K562 (cell line): Measurements from ENCODE around the gene WLS. TPM values are rescaled to one million over a fixed set of nuclear protein-coding genes. Genes with fewer than 3 reads are reported as not detected.

Source experiments
- ATAC-seq: fragments of 200-7000 bp; cut with Tn5 transposase; 3 replicates; pipeline ENCODE4 v1.9.1; 2020; ENCODE audit warnings: moderate library complexity
- BruUV-seq: library from RNA; stranded (reverse); fragments of 400-500 nt; replicated peaks from 2 replicates; lab custom pipeline; 2021; lab: Mats Ljungman, UMichigan
- CTCF ChIA-PET: fragments of 300-600 bp; formaldehyde crosslinking; extraction: SDS; loops from one replicate; lab custom pipeline; 2021; ENCODE audit warnings: low intra/inter-chr PET ratio; lab: Yijun Ruan, JAX
- POLR2A ChIA-PET: fragments of 300-600, 350-650 bp; sonication (Branson Sonifier 250); formaldehyde crosslinking; extraction: SDS; loops from one replicate; lab custom pipeline; 2021; ENCODE audit warnings: antibody characterized with exemption, inconsistent platforms; lab: Yijun Ruan, JAX
- DNase-seq, 4 experiments: peaks; one replicate each; pipeline versions ENCODE4 v3.0.0 to v3.0.0-alpha.2; 2011 to 2018; ENCODE audit warnings: low spot score in 3 of 4, mixed read lengths in 3 of 4; ENCODE audit errors: extremely low read depth in 1 of 4
- FAIRE-seq: peaks from 2 replicates; lab custom pipeline; 2011; peaks lifted over from hg19 to GRCh38; lab: Jason Lieb, UNC
- H2AFZ ChIP-seq: 2 replicates; pipeline ENCODE4 v1.6.0; 2011; ENCODE audit warnings: low read depth, low read length, control low read depth, inconsistent platforms
- H3K27ac ChIP-seq: fragments of 200-600 bp; 3 replicates; pipeline ENCODE4 v1.8.0; 2011; ENCODE audit warnings: low read depth, mild to moderate bottlenecking, control low read depth, inconsistent platforms, low read length, moderate library complexity, mixed read lengths; ENCODE audit errors: extremely low read depth
- H3K27me3 ChIP-seq, 2 experiments: fragments of 300-600 bp in 1 of 2; 2 replicates in 1 of 2; 3 replicates in 1 of 2; pipeline versions ENCODE4 v1.6.0 to v1.8.0; 2011; ENCODE audit warnings: inconsistent platforms in 2 of 2, low read length in 2 of 2, mild to moderate bottlenecking in 1 of 2, mixed read lengths in 1 of 2, moderate library complexity in 1 of 2; ENCODE audit not compliant: control insufficient read depth in 2 of 2, insufficient read depth in 2 of 2
- H3K36me3 ChIP-seq: fragments of 300-600 bp; 3 replicates; pipeline ENCODE4 v1.8.0; 2011; ENCODE audit warnings: mild to moderate bottlenecking, low read length, inconsistent platforms; ENCODE audit not compliant: control insufficient read depth, insufficient read depth
- H3K4me1 ChIP-seq, 2 experiments: fragments of 200-600 bp in 1 of 2; replicated peaks in 1 of 2; 2 replicates in 1 of 2; 3 replicates in 1 of 2; pipeline versions ENCODE4 v1.5.1 to v1.8.0; 2011; ENCODE audit warnings: inconsistent platforms in 2 of 2, low read length in 2 of 2, mild to moderate bottlenecking in 1 of 2, mixed read lengths in 1 of 2, moderate library complexity in 1 of 2; ENCODE audit not compliant: control insufficient read depth in 2 of 2, insufficient read depth in 2 of 2
- H3K4me2 ChIP-seq: 2 replicates; pipeline ENCODE4 v1.6.1; 2011; ENCODE audit warnings: low read length, control low read depth, inconsistent platforms, mixed read lengths; ENCODE audit not compliant: insufficient read depth
- H3K4me3 ChIP-seq: fragments of 200-600 bp; sonication (generic), shearing (Covaris generic); 2 replicates; pipeline ENCODE4 v1.5.1; 2016; ENCODE audit warnings: control low read depth, inconsistent platforms
- H3K79me2 ChIP-seq: fragments of 200-600 bp; 3 replicates; pipeline ENCODE4 v1.8.0; 2011; ENCODE audit warnings: low read length, inconsistent platforms; ENCODE audit not compliant: control insufficient read depth, insufficient read depth
- H3K9ac ChIP-seq, 2 experiments: 2 replicates each; pipeline versions ENCODE4 v1.6.0 to v1.6.1; 2011; ENCODE audit warnings: low read depth in 2 of 2, low read length in 2 of 2, control low read depth in 1 of 2, inconsistent platforms in 1 of 2, mild to moderate bottlenecking in 1 of 2, mixed read lengths in 1 of 2; ENCODE audit not compliant: insufficient read depth in 1 of 2
- H3K9me1 ChIP-seq: one replicate; pipeline ENCODE4 v1.6.0; 2011; ENCODE audit warnings: inconsistent platforms, mild to moderate bottlenecking, low read length, moderate library complexity; ENCODE audit not compliant: control insufficient read depth, insufficient read depth
- H3K9me3 ChIP-seq: replicated peaks from 2 replicates; pipeline ENCODE4 v1.5.1; 2011; ENCODE audit warnings: low read depth, low read length, inconsistent platforms; ENCODE audit not compliant: control insufficient read depth, insufficient read depth
- H4K20me1 ChIP-seq: replicated peaks from 2 replicates; pipeline ENCODE4 v1.6.1; 2011; ENCODE audit warnings: low read length, inconsistent platforms, mixed read lengths; ENCODE audit not compliant: control insufficient read depth, insufficient read depth
- CC2D1A ChIP-seq: fragments of 450-650 bp; IDR thresholded peaks from 2 replicates; pipeline ENCODE4 v1.6.1; 2017; ENCODE audit warnings: mild to moderate bottlenecking
- JUN ChIP-seq, 2 experiments: sonication (generic) in 1 of 2; formaldehyde crosslinking in 1 of 2; IDR thresholded peaks; 2 replicates each; pipeline versions ENCODE4 v1.6.1 to v1.8.0; 2012 to 2022; ENCODE audit warnings: borderline replicate concordance in 2 of 2, mild to moderate bottlenecking in 2 of 2, improper control_type of control experiment in 1 of 2, low read depth in 1 of 2, low read length in 1 of 2, missing genetic modification reagents in 1 of 2
- NR1H2 ChIP-seq: sonication (generic); formaldehyde crosslinking; IDR thresholded peaks from 2 replicates; pipeline ENCODE4 v1.4.0; 2020; ENCODE audit warnings: mild to moderate bottlenecking, missing genetic modification reagents
- RFX1 ChIP-seq: fragments of 450-650 bp; IDR thresholded peaks from 2 replicates; pipeline ENCODE4 v1.6.1; 2016; ENCODE audit warnings: mild to moderate bottlenecking, moderate library complexity
- SRSF9 ChIP-seq: fragments of 200-400 bp; formaldehyde crosslinking; IDR thresholded peaks from 2 replicates; pipeline ENCODE4 v1.6.1; 2017; ENCODE audit warnings: low read depth, low read length, borderline replicate concordance
- THRAP3 ChIP-seq: fragments of 450-650 bp; IDR thresholded peaks from 2 replicates; pipeline ENCODE4 v1.6.1; 2016; ENCODE audit warnings: mild to moderate bottlenecking, inconsistent platforms, borderline replicate concordance
- ZNF232 ChIP-seq: sonication (generic); formaldehyde crosslinking; IDR thresholded peaks from 2 replicates; pipeline ENCODE4 v1.8.0; 2022; ENCODE audit warnings: mild to moderate bottlenecking, missing genetic modification reagents
- ZNF696 ChIP-seq: fragments of 250-450 bp; sonication (Bioruptor Pico); conservative IDR thresholded peaks from 2 replicates; pipeline ENCODE4 v1.4.0; 2020; ENCODE audit warnings: mild to moderate bottlenecking, moderate library complexity
- WGBS: fragments of 100-300 bp; shearing (Covaris generic); methylation state at CpG from one replicate; pipeline ENCODE4 v1.1.6; 2016; ENCODE audit warnings: low coverage, mixed read lengths; ENCODE audit not compliant: insufficient coverage; ENCODE audit errors: missing lambda C conversion rate; 5-methylcytosine and 5-hydroxymethylcytosine counted together
- in situ Hi-C: fragments of 300-500 bp; cut with MboI; formaldehyde crosslinking; loops from 4 replicates; pipeline ENCODE4 v1.15.0; 2018; ENCODE audit warnings: inconsistent platforms, mixed read lengths
- intact Hi-C: fragments of 100-400 bp; cut with micrococcal nuclease; formaldehyde crosslinking; loops from 2 replicates; pipeline ENCODE4 v1.14.2; 2022
- polyA plus RNA-seq, 8 experiments: library from polyadenylated mRNA; depleted of rRNA in 4 of 8; stranded (reverse) in 5 of 8; unstranded in 3 of 8; fragments of >200 nt; fragmentation: Nextera tagmentation in 2 of 8; fragmentation: Illumina TruSeq in 1 of 8; extraction: Ambion mirVana in 2 of 8; extraction: Trizol in 1 of 8; gene quantifications; 2 replicates each; pipeline versions ENCODE4 v1.2.1 to v1.2.3, GENCODE V29; 2011 to 2014; ENCODE audit warnings: inconsistent platforms in 1 of 8, missing spikeins in 1 of 8
- total RNA-seq, 7 experiments: library from RNA; depleted of rRNA in 6 of 7; stranded (reverse); fragments of >200 nt in 6 of 7; fragmentation: Illumina TruSeq in 2 of 7; extraction: Trizol in 2 of 7; gene quantifications; 2 replicates each; pipeline versions ENCODE4 v1.2.1 to v1.2.3, GENCODE V29; 2011 to 2021; ENCODE audit warnings: low replicate concordance in 1 of 7
- TF ChIP-seq, protein P1 (sequence below): fragments of 250-450 bp; sonication (Bioruptor Pico); IDR thresholded peaks from 2 replicates; pipeline ENCODE4 v1.4.0; 2020
- TF ChIP-seq, protein P2 (sequence below): fragments of 450-650 bp; IDR thresholded peaks from 2 replicates; pipeline ENCODE4 v1.7.1; 2018; ENCODE audit warnings: mild to moderate bottlenecking, low read depth; ENCODE audit not compliant: partially characterized antibody
- TF ChIP-seq, protein P3 (sequence below): IDR thresholded peaks from 3 replicates; pipeline ENCODE4 v1.6.1; 2011; ENCODE audit warnings: borderline replicate concordance, mild to moderate bottlenecking; ENCODE audit not compliant: insufficient read length, insufficient read depth
- TF ChIP-seq, protein P4 (sequence below), 2 experiments: fragments of 450-650 bp in 1 of 2; sonication (generic) in 1 of 2; formaldehyde crosslinking in 1 of 2; IDR thresholded peaks in 1 of 2; conservative IDR thresholded peaks in 1 of 2; 2 replicates each; pipeline versions ENCODE4 v1.6.1 to v1.8.1; 2016 to 2023; ENCODE audit warnings: mild to moderate bottlenecking in 2 of 2, moderate library complexity in 2 of 2, inconsistent platforms in 1 of 2, missing genetic modification reagents in 1 of 2

Gene WLS
- total and polyA plus RNA-seq, 9 of the 15 experiments (the other 6 are each of a cell fraction or from before 2014, with no cell fraction given) = 0.47 TPM; not detected in 8

DNA sequence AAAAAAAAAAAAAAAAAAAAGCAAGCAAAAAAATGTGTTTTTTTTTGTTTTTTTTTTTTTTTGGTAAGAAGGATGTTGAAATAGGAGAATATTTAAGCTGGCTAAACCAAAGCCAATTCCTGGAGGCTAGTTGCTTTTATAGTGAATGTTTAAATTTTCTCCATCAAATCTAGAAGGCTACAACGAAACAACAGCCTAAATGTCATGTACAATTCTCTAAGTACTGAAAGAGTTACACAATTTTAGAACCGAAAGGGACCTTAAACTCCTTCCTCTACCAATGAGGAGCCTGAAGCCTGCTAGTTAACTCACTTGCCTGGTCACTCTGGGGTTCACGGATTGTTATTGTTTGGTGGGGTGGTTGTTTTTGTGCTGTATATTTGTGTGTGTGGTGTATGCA, 3.5 kb downstream of the WLS start:
- in situ Hi-C loops = no loop called here
- no peaks in the 10 kb centered on the region; a peak in 2 of 5 replicates for H3K4me1 ChIP-seq
- no TSS peak for BruUV-seq
- intact Hi-C loops = no loop called here
- POLR2A ChIA-PET = no interaction called here
- no peak for DNase-seq
- H3K9me1 ChIP-seq = no peaks in the 10 kb centered on the region
- H4K20me1 ChIP-seq = no peaks in the 10 kb centered on the region
- H3K4me3 ChIP-seq = no peak overlapping the region
- no peak overlapping the region for H3K4me2 ChIP-seq
- WGBS = 3% methylated on average over 3 of the region's 3 CpGs
- no peak for FAIRE-seq
- CTCF ChIA-PET = no interaction called here
- no peaks in the 10 kb centered on the region for H3K79me2 ChIP-seq
- H3K27me3 ChIP-seq = peaks cover 18 to 28% of the 10 kb centered on the region in 2 experiments; a peak in 3 of 5 replicates
- H3K27ac ChIP-seq = no peak overlapping the region
- no peak overlapping the region for H3K9ac ChIP-seq
- H3K36me3 ChIP-seq = no peaks in the 10 kb centered on the region
- no peak overlapping the region for H2AFZ ChIP-seq
- ATAC-seq = no peak
- H3K9me3 ChIP-seq = no peaks in the 10 kb centered on the region
- TF ChIP-seq ZNF232 (no peak), RFX1 (no peak), THRAP3 (no peak), ZNF696 (no peak), NR1H2 (no peak), JUN (IDR thresholded peaks at IDR 0.05; ENCODE audit: borderline replicate concordance, low read depth, low read length) (no peak), JUN (CRISPR knock-in tag; IDR thresholded peaks at IDR 0.05; ENCODE audit: borderline replicate concordance) (no peak), CC2D1A (no peak), SRSF9 (no peak)
- TF ChIP-seq, protein P1, sequence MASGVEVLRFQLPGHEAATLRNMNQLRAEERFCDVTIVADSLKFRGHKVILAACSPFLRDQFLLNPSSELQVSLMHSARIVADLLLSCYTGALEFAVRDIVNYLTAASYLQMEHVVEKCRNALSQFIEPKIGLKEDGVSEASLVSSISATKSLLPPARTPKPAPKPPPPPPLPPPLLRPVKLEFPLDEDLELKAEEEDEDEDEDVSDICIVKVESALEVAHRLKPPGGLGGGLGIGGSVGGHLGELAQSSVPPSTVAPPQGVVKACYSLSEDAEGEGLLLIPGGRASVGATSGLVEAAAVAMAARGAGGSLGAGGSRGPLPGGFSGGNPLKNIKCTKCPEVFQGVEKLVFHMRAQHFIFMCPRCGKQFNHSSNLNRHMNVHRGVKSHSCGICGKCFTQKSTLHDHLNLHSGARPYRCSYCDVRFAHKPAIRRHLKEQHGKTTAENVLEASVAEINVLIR (CRISPR knock-in tag) = no peak
- TF ChIP-seq, protein P2, sequence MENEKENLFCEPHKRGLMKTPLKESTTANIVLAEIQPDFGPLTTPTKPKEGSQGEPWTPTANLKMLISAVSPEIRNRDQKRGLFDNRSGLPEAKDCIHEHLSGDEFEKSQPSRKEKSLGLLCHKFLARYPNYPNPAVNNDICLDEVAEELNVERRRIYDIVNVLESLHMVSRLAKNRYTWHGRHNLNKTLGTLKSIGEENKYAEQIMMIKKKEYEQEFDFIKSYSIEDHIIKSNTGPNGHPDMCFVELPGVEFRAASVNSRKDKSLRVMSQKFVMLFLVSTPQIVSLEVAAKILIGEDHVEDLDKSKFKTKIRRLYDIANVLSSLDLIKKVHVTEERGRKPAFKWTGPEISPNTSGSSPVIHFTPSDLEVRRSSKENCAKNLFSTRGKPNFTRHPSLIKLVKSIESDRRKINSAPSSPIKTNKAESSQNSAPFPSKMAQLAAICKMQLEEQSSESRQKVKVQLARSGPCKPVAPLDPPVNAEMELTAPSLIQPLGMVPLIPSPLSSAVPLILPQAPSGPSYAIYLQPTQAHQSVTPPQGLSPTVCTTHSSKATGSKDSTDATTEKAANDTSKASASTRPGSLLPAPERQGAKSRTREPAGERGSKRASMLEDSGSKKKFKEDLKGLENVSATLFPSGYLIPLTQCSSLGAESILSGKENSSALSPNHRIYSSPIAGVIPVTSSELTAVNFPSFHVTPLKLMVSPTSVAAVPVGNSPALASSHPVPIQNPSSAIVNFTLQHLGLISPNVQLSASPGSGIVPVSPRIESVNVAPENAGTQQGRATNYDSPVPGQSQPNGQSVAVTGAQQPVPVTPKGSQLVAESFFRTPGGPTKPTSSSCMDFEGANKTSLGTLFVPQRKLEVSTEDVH = no peak
- TF ChIP-seq, protein P3, sequence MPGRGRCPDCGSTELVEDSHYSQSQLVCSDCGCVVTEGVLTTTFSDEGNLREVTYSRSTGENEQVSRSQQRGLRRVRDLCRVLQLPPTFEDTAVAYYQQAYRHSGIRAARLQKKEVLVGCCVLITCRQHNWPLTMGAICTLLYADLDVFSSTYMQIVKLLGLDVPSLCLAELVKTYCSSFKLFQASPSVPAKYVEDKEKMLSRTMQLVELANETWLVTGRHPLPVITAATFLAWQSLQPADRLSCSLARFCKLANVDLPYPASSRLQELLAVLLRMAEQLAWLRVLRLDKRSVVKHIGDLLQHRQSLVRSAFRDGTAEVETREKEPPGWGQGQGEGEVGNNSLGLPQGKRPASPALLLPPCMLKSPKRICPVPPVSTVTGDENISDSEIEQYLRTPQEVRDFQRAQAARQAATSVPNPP = no peak
- TF ChIP-seq, protein P4, sequence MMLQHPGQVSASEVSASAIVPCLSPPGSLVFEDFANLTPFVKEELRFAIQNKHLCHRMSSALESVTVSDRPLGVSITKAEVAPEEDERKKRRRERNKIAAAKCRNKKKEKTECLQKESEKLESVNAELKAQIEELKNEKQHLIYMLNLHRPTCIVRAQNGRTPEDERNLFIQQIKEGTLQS (IDR thresholded peaks at IDR 0.05) = no peak
- TF ChIP-seq, protein P4 (CRISPR knock-in tag; conservative IDR thresholded peaks at IDR 0.05) = no peak
